BLaER1 treated with 17β-estradiol and CSF1 and Interleukin-3, amounts not matched to agents 10 nM and 100 nM (cell line): ENCODE measurements around the gene ADGRD1.

Experiments
- H3K27ac ChIP-seq, 11 experiments: shearing (Covaris generic); formaldehyde crosslinking; 2 replicates each; pipeline ENCODE4 v1.8.1; 2022
- H3K27me3 ChIP-seq, 11 experiments: shearing (Covaris generic); formaldehyde crosslinking; 2 replicates each; pipeline ENCODE4 v1.8.1; 2022
- H3K36me3 ChIP-seq, 11 experiments: shearing (Covaris generic); formaldehyde crosslinking; 2 replicates each; pipeline ENCODE4 v1.8.1; 2022
- H3K4me1 ChIP-seq, 10 experiments: shearing (Covaris generic); formaldehyde crosslinking; 2 replicates each; pipeline ENCODE4 v1.8.1; 2022
- H3K4me2 ChIP-seq, 11 experiments: shearing (Covaris generic); formaldehyde crosslinking; 2 replicates each; pipeline ENCODE4 v1.8.1; 2022
- H3K4me3 ChIP-seq, 10 experiments: shearing (Covaris generic); formaldehyde crosslinking; 2 replicates each; pipeline ENCODE4 v1.8.1; 2022
- H3K9ac ChIP-seq, 11 experiments: shearing (Covaris generic); formaldehyde crosslinking; 2 replicates each; pipeline ENCODE4 v1.8.1; 2022
- H3K9me3 ChIP-seq, 11 experiments: shearing (Covaris generic); formaldehyde crosslinking; replicated peaks in 1 of 11; 2 replicates each; pipeline ENCODE4 v1.8.1; 2022
- H4K20me1 ChIP-seq, 11 experiments: shearing (Covaris generic); formaldehyde crosslinking; 2 replicates each; pipeline ENCODE4 v1.8.1; 2022
- Cebpa-rat ChIP-seq, 11 experiments: shearing (Covaris generic); IDR thresholded peaks; 2 replicates each; pipeline ENCODE4 v1.8.1; 2022

ADGRD1 gene

GRCh38 chr12:131012279-131013069, 58.8 kb downstream of the ADGRD1 start:
- TF ChIP-seq Cebpa-rat (IDR thresholded peaks at IDR 0.05): no peak
- Histone ChIP-seq H4K20me1 (peaks cover 0 to 10% (median 0%) of the 10 kb centered on the region in 11 experiments; a peak in 1 of 22 replicates), H3K36me3 (peaks cover 0 to 47% (median 0%) of the 10 kb centered on the region in 11 experiments; a peak in 11 of 22 replicates), H3K4me3 (no peak overlapping the region), H3K27ac (no peak overlapping the region), H3K27me3 (no peaks in the 10 kb centered on the region), H3K9ac (no peak overlapping the region), H3K4me1 (peaks cover 0 to 53% (median 8%) of the 10 kb centered on the region in 10 experiments; a peak in 12 of 20 replicates), H3K9me3 (no peaks in the 10 kb centered on the region), H3K4me2 (no peak overlapping the region; a peak in 1 of 22 replicates)

DNA sequence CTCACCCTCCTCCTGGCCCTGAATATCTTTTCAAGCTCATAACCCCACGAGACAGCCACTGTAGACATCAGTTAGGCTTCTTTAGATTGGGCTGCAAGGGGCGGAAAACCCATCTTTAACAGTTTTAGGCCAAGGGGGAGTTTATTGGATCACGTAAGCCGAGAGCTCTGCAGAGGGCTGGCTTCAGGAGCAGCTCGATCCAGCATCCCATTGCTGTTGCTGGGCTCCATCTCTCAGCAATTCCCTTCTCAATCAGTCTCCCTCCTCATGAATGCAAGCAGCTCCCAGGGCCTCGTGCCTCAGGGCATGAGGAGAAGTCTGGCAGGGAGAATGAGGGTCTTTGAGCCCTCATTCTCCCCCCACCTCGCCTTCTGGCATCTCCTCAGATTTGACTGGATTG, 59.4 kb downstream of the ADGRD1 start:
- TF ChIP-seq Cebpa-rat (IDR thresholded peaks at IDR 0.05): no peak
- H3K27me3 ChIP-seq: no peaks in the 10 kb centered on the region
- H3K4me3 ChIP-seq: no peak overlapping the region
- no peak overlapping the region for H3K4me2 ChIP-seq
- H3K4me1 ChIP-seq: peaks cover 0 to 53% (median 8%) of the 10 kb centered on the region in 10 experiments; a peak in 12 of 20 replicates
- peaks cover 0 to 53% (median 0%) of the 10 kb centered on the region in 11 experiments; a peak in 11 of 22 replicates for H3K36me3 ChIP-seq
- no peak overlapping the region for H3K27ac ChIP-seq
- H3K9me3 ChIP-seq: no peaks in the 10 kb centered on the region
- H3K9ac ChIP-seq: no peak overlapping the region
- H4K20me1 ChIP-seq: peaks cover 0 to 10% (median 0%) of the 10 kb centered on the region in 11 experiments; a peak in 1 of 22 replicates

GRCh38 chr12:131014343-131014742, 60.6 kb downstream of the ADGRD1 start:
- H3K4me3 ChIP-seq: no peak overlapping the region
- H3K27me3 ChIP-seq: no peaks in the 10 kb centered on the region
- H3K9ac ChIP-seq: no peak overlapping the region
- H3K36me3 ChIP-seq: peaks cover 0 to 53% (median 0%) of the 10 kb centered on the region in 11 experiments; a peak in 11 of 22 replicates
- H3K4me1 ChIP-seq: peaks cover 0 to 53% (median 14%) of the 10 kb centered on the region in 10 experiments; a peak in 13 of 20 replicates
- H3K9me3 ChIP-seq: no peaks in the 10 kb centered on the region
- no peak overlapping the region for H3K27ac ChIP-seq
- peaks cover 0 to 5% (median 0%) of the 10 kb centered on the region in 11 experiments; a peak in 1 of 22 replicates for H4K20me1 ChIP-seq
- TF ChIP-seq Cebpa-rat (IDR thresholded peaks at IDR 0.05): no peak
- no peak overlapping the region for H3K4me2 ChIP-seq

GRCh38 chr12:131015581-131016337, 62.1 kb downstream of the ADGRD1 start:
- no peak overlapping the region for H3K4me2 ChIP-seq
- no peak overlapping the region for H3K9ac ChIP-seq
- H3K27me3 ChIP-seq: 0 out of 22 replicates have a peak, but pooled peaks cover 0 to 2% (median 0%) of the 10 kb centered on the region in 11 experiments
- no peak overlapping the region for H3K4me3 ChIP-seq
- H3K9me3 ChIP-seq: no peaks in the 10 kb centered on the region
- peaks cover 0 to 50% (median 0%) of the 10 kb centered on the region in 11 experiments; a peak in 11 of 22 replicates for H3K36me3 ChIP-seq
- H3K27ac ChIP-seq: no peak overlapping the region
- peaks cover 0 to 53% (median 19%) of the 10 kb centered on the region in 10 experiments; a peak in 14 of 20 replicates for H3K4me1 ChIP-seq
- peaks cover 0 to 5% (median 0%) of the 10 kb centered on the region in 11 experiments; a peak in 1 of 22 replicates for H4K20me1 ChIP-seq
- no peak for TF ChIP-seq Cebpa-rat (IDR thresholded peaks at IDR 0.05)

DNA sequence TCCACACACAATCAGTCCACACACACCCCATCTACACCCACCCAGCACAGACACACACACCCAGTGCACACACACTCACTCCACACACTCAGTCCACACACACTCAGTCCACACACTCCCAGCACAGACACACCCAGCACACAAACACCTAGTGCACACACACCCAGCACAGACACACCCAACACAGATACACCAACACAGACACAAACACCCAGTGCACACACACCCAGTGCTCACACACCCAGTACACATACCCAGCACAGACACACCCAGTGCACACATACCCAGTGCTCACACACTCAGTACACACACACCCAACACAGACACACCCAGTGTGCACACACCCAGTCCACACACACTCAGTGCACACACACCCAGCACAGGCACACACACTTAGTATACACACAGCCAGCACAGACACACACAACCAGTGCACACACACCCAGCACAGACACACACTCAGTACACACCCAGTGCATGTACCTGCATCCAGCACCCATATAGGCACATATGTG, 63.8 kb downstream of the ADGRD1 start:
- Histone ChIP-seq H3K9ac (no peak overlapping the region), H3K4me3 (no peak overlapping the region), H4K20me1 (peaks cover 0 to 5% (median 0%) of the 10 kb centered on the region in 11 experiments; a peak in 1 of 22 replicates), H3K27me3 (peaks cover 0 to 20% (median 0%) of the 10 kb centered on the region in 11 experiments; a peak in 4 of 22 replicates), H3K4me2 (peak overlapping the region in 4 of 11 experiments; percentile 15 to 41 (median 27); a peak in 3 of 22 replicates), H3K4me1 (peaks cover 0 to 56% (median 33%) of the 10 kb centered on the region in 10 experiments; a peak in 16 of 20 replicates), H3K27ac (no peak overlapping the region), H3K9me3 (no peaks in the 10 kb centered on the region), H3K36me3 (peaks cover 0 to 45% (median 0%) of the 10 kb centered on the region in 11 experiments; a peak in 11 of 22 replicates)
- TF ChIP-seq Cebpa-rat (IDR thresholded peaks at IDR 0.05): no peak

DNA sequence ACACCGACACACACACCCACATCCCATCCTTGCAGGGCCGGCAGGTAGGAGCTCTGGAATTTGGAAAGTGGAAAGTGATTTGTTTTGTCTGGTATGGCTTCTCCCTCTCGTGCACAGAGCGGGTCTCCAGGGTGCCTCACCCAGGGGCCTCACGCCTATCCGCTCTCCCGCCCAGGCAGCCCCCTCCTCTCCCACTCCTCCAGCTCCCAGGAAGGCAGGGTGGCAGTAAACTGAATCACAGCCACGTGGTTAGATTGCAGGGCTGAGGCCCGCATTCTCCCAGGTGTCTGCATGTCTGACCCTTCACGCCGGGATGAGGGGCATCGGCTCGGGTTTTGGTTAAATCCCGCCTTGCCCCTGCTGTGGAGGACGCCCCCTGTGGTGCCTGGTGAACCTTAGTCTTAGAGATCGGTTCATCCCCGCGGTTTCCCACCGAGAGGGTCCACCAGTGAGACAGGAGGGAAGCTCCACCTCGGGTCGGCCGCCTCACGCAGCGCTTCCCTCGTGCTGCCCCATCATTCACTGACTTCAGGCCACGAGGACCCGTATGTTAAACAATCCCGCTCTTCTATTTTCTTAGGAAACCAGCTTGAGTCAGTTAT, 64.4 kb downstream of the ADGRD1 start:
- Histone ChIP-seq H3K9me3 (no peaks in the 10 kb centered on the region), H3K9ac (peak overlapping the region in 2 of 11 experiments; percentile 20 to 61; a peak in 3 of 22 replicates), H3K36me3 (peaks cover 0 to 39% (median 0%) of the 10 kb centered on the region in 11 experiments; a peak in 11 of 22 replicates), H3K4me1 (peaks cover 0 to 61% (median 39%) of the 10 kb centered on the region in 10 experiments; a peak in 16 of 20 replicates), H3K4me2 (peak overlapping the region in 4 of 11 experiments; percentile 21 to 41 (median 30); a peak in 4 of 22 replicates), H3K27ac (peak overlapping the region in 1 of 11 experiments; percentile 6; a peak in 1 of 22 replicates), H4K20me1 (peaks cover 0 to 5% (median 0%) of the 10 kb centered on the region in 11 experiments; a peak in 1 of 22 replicates), H3K27me3 (peaks cover 0 to 26% (median 0%) of the 10 kb centered on the region in 11 experiments; a peak in 4 of 22 replicates), H3K4me3 (no peak overlapping the region)
- TF ChIP-seq Cebpa-rat (IDR thresholded peaks at IDR 0.05): no peak

- Histone ChIP-seq H3K27ac (no peak overlapping the region), H3K4me2 (peak overlapping the region in 4 of 11 experiments; percentile 21 to 41 (median 30); a peak in 9 of 22 replicates), H4K20me1 (peaks cover 0 to 6% (median 0%) of the 10 kb centered on the region in 11 experiments; a peak in 1 of 22 replicates), H3K4me3 (no peak overlapping the region), H3K4me1 (peaks cover 0 to 69% (median 46%) of the 10 kb centered on the region in 10 experiments; a peak in 17 of 20 replicates), H3K9ac (peak overlapping the region in 2 of 11 experiments; percentile 20 to 61; a peak in 4 of 22 replicates), H3K27me3 (peaks cover 0 to 34% (median 0%) of the 10 kb centered on the region in 11 experiments; a peak in 4 of 22 replicates), H3K36me3 (peaks cover 0 to 35% (median 0%) of the 10 kb centered on the region in 11 experiments; a peak in 11 of 22 replicates), H3K9me3 (no peaks in the 10 kb centered on the region)
- TF ChIP-seq Cebpa-rat (IDR thresholded peaks at IDR 0.05): no peak
Measured at GRCh38 chr12:131018808-131019397, 65.2 kb downstream of the ADGRD1 start.
